ENCODE results near the gene VARS2. TPM values are rescaled to one million over a fixed set of nuclear protein-coding genes. Genes with fewer than 3 reads are reported as not detected.

The VARS2 gene
- total and polyA plus RNA-seq, 9 of the 15 experiments (the other 6 are each of a cell fraction or from before 2014, with no cell fraction given): 1.6 to 53.6 (median 29.9) TPM

DNA sequence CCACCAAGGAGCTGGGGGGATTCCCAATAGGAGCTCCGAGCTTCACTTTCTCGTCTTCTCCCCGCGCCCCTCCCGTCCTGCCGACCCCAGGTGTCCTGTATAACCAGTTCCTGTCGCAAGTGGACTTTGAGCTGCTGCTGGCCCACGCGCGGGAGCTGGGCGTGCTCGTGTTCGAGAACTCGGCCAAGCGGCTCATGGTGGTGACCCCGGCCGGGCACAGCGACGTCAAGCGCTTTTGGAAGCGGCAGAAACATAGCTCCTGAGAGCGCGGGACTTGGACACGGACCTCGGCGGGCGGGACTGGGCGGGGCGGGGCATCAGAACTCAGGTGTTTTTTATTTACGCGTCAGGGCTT is 340 bp upstream of the VARS2 start (continued):
- TF ChIP-seq CBX2 (IDR thresholded peaks at IDR 0.05; ENCODE audit: insufficient read depth, low read length, poor library complexity, severe bottlenecking) (no peak), ETS2 (tag; IDR thresholded peaks at IDR 0.05; ENCODE audit: borderline replicate concordance, poor library complexity, severe bottlenecking) (no peak), JUN (IDR thresholded peaks at IDR 0.05; ENCODE audit: borderline replicate concordance, low read depth, low read length) (no peak), JUN (CRISPR knock-in tag; IDR thresholded peaks at IDR 0.05; ENCODE audit: borderline replicate concordance) (no peak; the same call in 1 of the 2 replicates), DIDO1 (tag; IDR thresholded peaks at IDR 0.05; ENCODE audit: low read depth) (no peak), NR2F6 (CRISPR knock-in tag; IDR thresholded peaks at IDR 0.05) (no peak), GATAD2B (IDR thresholded peaks at IDR 0.05; ENCODE audit: borderline replicate concordance) (no peak)

DNA sequence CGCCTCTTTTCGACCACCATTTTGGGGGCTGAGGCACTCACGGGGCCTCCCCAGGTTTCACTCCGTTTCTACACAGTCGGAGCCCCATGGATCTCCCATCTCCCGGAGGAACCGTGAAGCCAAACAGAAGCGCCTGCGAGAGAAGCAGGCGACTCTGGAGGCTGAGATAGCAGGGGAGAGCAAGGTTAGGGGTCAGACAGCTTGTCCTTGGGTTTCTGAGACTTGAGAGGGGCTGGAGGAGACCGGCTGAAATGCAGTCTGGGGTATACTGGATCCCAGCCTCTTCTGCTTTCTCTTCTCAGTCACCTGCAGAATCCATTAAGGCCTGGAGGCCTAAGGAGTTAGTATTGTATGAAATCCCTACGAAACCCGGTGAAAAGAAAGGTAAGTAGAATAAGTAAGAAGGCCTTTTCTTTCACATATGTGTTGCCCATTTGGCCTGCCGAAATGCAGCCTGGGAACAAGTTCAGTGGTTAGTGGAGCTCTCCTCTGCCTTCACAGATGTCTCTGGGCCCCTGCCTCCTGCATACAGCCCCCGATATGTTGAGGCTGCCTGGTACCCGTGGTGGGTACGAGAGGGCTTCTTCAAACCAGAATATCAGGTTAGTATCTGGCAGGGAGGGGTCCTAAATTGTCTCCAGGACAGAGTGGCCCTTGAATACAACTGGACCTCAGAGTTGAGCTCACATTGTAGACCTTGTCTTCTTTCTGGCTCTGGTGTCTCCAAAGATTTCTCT is 984 bp downstream of the VARS2 start:
- H3K4me1 ChIP-seq (replicated peaks in 1 of 2; ENCODE audit: control insufficient read depth in 2 of 2, insufficient read depth in 2 of 2, low read length in 2 of 2): peaks cover 15 to 28% of the 10 kb centered on the region in 2 experiments
- peak overlapping the region; percentile 99 for H3K4me2 ChIP-seq (ENCODE audit: insufficient read depth, low read length)
- peak overlapping the region; percentile 91 to 92 for H3K9ac ChIP-seq (ENCODE audit: insufficient read depth in 1 of 2, low read depth in 2 of 2, low read length in 2 of 2)
- H3K27ac ChIP-seq (ENCODE audit: extremely low read depth, low read depth, low read length): peak overlapping the region; percentile 89
- intact Hi-C loops (cut with micrococcal nuclease) (loop anchor here (1.0 to 2.0 kb wide), 6 partner anchors 38 to 172 kb away; no protein-coding TSS in a partner anchor), in situ Hi-C loops (cut with MboI) (loop anchor here (5.0 to 10.0 kb wide), 2 partner anchors 162 to 460 kb away; no protein-coding TSS in a partner anchor)
- ChIA-PET CTCF (ENCODE audit: low intra/inter-chr PET ratio) (interaction anchor here (0.5 to 3.7 kb wide), 16 partner anchors 11 to 433 kb away, joined by 3 to 34 read pairs (median 6); no protein-coding TSS in a partner anchor), POLR2A (interaction anchor here (0.6 to 3.5 kb wide), 14 partner anchors 9 to 1804 kb away, joined by 3 to 11 read pairs (median 4); no protein-coding TSS in a partner anchor)
- H3K79me2 ChIP-seq (ENCODE audit: control insufficient read depth, insufficient read depth, low read length): peaks cover 8% of the 10 kb centered on the region; the same call in 2 of the 3 replicates
- WGBS (ENCODE audit: insufficient coverage, low coverage, missing lambda C conversion rate): 19% methylated on average over 17 of the region's 17 CpGs
- H3K9me3 ChIP-seq (replicated peaks; ENCODE audit: control insufficient read depth, insufficient read depth, low read depth, low read length): no peaks in the 10 kb centered on the region
- ATAC-seq (peak; percentile 70), DNase-seq (ENCODE audit: extremely low read depth in 1 of 4, low spot score in 3 of 4) (peak; percentile 70 to 86 (median 73)), FAIRE-seq (no peak)
- no TSS peak for BruUV-seq (replicated peaks)
- H3K27me3 ChIP-seq (ENCODE audit: control insufficient read depth in 2 of 2, insufficient read depth in 2 of 2, low read length in 2 of 2): no peaks in the 10 kb centered on the region
- H4K20me1 ChIP-seq (replicated peaks; ENCODE audit: control insufficient read depth, insufficient read depth, low read length): no peaks in the 10 kb centered on the region
- H3K36me3 ChIP-seq (ENCODE audit: control insufficient read depth, insufficient read depth, low read length): peaks cover 78% of the 10 kb centered on the region; the same call in 2 of the 3 replicates
- peak overlapping the region; percentile 86 for H2AFZ ChIP-seq (ENCODE audit: low read depth, low read length)
- H3K9me1 ChIP-seq (ENCODE audit: control insufficient read depth, insufficient read depth, low read length): no peaks in the 10 kb centered on the region
- H3K4me3 ChIP-seq: peak overlapping the region; percentile 55
- TF ChIP-seq RB1 (IDR thresholded peaks at IDR 0.05; ENCODE audit: low read depth) (no peak), ETV5 (CRISPR knock-in tag; IDR thresholded peaks at IDR 0.05; ENCODE audit: low read depth) (no peak), GABPA (tag; conservative IDR thresholded peaks at IDR 0.05; ENCODE audit: low read depth) (peak; percentile 16; the same call in 1 of the 2 replicates), TEAD1 (CRISPR knock-in tag; IDR thresholded peaks at IDR 0.05) (no peak), ZNF766 (CRISPR knock-in tag; conservative IDR thresholded peaks at IDR 0.05) (no peak), L3MBTL2 (IDR thresholded peaks at IDR 0.05) (no peak), CBFA2T2 (conservative IDR thresholded peaks at IDR 0.05) (peak; percentile 49; the same call in 1 of the 2 replicates), SMARCA5 (IDR thresholded peaks at IDR 0.05) (no peak)
- TF ChIP-seq, protein P1, sequence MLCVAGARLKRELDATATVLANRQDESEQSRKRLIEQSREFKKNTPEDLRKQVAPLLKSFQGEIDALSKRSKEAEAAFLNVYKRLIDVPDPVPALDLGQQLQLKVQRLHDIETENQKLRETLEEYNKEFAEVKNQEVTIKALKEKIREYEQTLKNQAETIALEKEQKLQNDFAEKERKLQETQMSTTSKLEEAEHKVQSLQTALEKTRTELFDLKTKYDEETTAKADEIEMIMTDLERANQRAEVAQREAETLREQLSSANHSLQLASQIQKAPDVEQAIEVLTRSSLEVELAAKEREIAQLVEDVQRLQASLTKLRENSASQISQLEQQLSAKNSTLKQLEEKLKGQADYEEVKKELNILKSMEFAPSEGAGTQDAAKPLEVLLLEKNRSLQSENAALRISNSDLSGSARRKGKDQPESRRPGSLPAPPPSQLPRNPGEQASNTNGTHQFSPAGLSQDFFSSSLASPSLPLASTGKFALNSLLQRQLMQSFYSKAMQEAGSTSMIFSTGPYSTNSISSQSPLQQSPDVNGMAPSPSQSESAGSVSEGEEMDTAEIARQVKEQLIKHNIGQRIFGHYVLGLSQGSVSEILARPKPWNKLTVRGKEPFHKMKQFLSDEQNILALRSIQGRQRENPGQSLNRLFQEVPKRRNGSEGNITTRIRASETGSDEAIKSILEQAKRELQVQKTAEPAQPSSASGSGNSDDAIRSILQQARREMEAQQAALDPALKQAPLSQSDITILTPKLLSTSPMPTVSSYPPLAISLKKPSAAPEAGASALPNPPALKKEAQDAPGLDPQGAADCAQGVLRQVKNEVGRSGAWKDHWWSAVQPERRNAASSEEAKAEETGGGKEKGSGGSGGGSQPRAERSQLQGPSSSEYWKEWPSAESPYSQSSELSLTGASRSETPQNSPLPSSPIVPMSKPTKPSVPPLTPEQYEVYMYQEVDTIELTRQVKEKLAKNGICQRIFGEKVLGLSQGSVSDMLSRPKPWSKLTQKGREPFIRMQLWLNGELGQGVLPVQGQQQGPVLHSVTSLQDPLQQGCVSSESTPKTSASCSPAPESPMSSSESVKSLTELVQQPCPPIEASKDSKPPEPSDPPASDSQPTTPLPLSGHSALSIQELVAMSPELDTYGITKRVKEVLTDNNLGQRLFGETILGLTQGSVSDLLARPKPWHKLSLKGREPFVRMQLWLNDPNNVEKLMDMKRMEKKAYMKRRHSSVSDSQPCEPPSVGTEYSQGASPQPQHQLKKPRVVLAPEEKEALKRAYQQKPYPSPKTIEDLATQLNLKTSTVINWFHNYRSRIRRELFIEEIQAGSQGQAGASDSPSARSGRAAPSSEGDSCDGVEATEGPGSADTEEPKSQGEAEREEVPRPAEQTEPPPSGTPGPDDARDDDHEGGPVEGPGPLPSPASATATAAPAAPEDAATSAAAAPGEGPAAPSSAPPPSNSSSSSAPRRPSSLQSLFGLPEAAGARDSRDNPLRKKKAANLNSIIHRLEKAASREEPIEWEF (CRISPR knock-in tag; IDR thresholded peaks at IDR 0.05): no peak

Data from K562 (cell line).